ENCODE results near the gene RPL23. TPM values are rescaled to one million over a fixed set of nuclear protein-coding genes. Genes with fewer than 3 reads are reported as not detected.
A peak's percentile ranks its signal among the peaks of the same experiment; 100 is the strongest.

Gene RPL23
- total and polyA plus RNA-seq, 9 of the 15 experiments (the other 6 are each of a cell fraction or from before 2014, with no cell fraction given): 1,745 to 3,667 (median 3,096) TPM

- TF ChIP-seq E2F6 (IDR thresholded peaks at IDR 0.05; ENCODE audit: borderline replicate concordance in 1 of 2, extremely low read depth in 1 of 2, insufficient read depth in 1 of 2, insufficient read length in 1 of 2, low read depth in 1 of 2, low read length in 1 of 2, poor library complexity in 1 of 2, severe bottlenecking in 1 of 2) (peak in 1 of 2 experiments; percentile 54), KDM2B (CRISPR knock-in tag; IDR thresholded peaks at IDR 0.05) (peak; percentile 33; the same call in 1 of the 2 replicates), NCOR1 (IDR thresholded peaks at IDR 0.05) (peak; percentile 34; the same call in 1 of the 2 replicates), ZBTB33 (CRISPR knock-in tag; IDR thresholded peaks at IDR 0.05) (peak; percentile 11; the same call in 1 of the 2 replicates), ZNF507 (tag; conservative IDR thresholded peaks at IDR 0.05) (no peak), PRDM10 (IDR thresholded peaks at IDR 0.05; ENCODE audit: partially characterized antibody) (no peak), POLR2A (conservative IDR thresholded peaks at IDR 0.05) (peak; percentile 99), GTF3C2 (IDR thresholded peaks at IDR 0.05; ENCODE audit: borderline replicate concordance, extremely low read depth, insufficient read length) (no peak), BACH1 (tag; IDR thresholded peaks at IDR 0.05) (0 out of 2 replicates have a peak, but pooled peaks have one; percentile 39), PREB (CRISPR knock-in tag; IDR thresholded peaks at IDR 0.05) (no peak; the same call in 1 of the 2 replicates), ZNF717 (CRISPR knock-in tag; IDR thresholded peaks at IDR 0.05) (no peak), ZNF436 (CRISPR knock-in tag; IDR thresholded peaks at IDR 0.05) (peak; percentile 47; the same call in 1 of the 2 replicates), CBFA2T2 (conservative IDR thresholded peaks at IDR 0.05) (peak; percentile 60), TAF1 (IDR thresholded peaks at IDR 0.05; ENCODE audit: control insufficient read depth, extremely low read depth, insufficient read depth, low read length, severe bottlenecking) (peak; percentile 97), BRD4 (IDR thresholded peaks at IDR 0.05) (peak; percentile 86)
These were observed at the start of gene RPL23 (continued) for GRCh38 chr17:38853292-38854219.
